ENCODE measurements around the gene XPO6.

The XPO6 gene

GRCh38 chr16:28155293-28155692, 56.5 kb downstream of the XPO6 start:
- no peak for DNase-seq (ENCODE audit: low spot score)
- TF ChIP-seq, protein P1, sequence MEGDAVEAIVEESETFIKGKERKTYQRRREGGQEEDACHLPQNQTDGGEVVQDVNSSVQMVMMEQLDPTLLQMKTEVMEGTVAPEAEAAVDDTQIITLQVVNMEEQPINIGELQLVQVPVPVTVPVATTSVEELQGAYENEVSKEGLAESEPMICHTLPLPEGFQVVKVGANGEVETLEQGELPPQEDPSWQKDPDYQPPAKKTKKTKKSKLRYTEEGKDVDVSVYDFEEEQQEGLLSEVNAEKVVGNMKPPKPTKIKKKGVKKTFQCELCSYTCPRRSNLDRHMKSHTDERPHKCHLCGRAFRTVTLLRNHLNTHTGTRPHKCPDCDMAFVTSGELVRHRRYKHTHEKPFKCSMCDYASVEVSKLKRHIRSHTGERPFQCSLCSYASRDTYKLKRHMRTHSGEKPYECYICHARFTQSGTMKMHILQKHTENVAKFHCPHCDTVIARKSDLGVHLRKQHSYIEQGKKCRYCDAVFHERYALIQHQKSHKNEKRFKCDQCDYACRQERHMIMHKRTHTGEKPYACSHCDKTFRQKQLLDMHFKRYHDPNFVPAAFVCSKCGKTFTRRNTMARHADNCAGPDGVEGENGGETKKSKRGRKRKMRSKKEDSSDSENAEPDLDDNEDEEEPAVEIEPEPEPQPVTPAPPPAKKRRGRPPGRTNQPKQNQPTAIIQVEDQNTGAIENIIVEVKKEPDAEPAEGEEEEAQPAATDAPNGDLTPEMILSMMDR (IDR thresholded peaks at IDR 0.05; ENCODE audit: borderline replicate concordance, control extremely low read depth, extremely low read depth, insufficient read depth, missing control alignments) = no peak
- in situ Hi-C loops (cut with MboI; ENCODE audit: low sequenced_read_pairs, unreplicated experiment) = no loop called here

- in situ Hi-C loops (cut with MboI; ENCODE audit: low sequenced_read_pairs, unreplicated experiment) = no loop called here
- DNase-seq (ENCODE audit: low spot score) = no peak
- TF ChIP-seq, protein P1 (IDR thresholded peaks at IDR 0.05; ENCODE audit: borderline replicate concordance, control extremely low read depth, extremely low read depth, insufficient read depth, missing control alignments) = no peak
These were observed 60.6 kb downstream of the XPO6 start for GRCh38 chr16:28151180-28151579.

DNA sequence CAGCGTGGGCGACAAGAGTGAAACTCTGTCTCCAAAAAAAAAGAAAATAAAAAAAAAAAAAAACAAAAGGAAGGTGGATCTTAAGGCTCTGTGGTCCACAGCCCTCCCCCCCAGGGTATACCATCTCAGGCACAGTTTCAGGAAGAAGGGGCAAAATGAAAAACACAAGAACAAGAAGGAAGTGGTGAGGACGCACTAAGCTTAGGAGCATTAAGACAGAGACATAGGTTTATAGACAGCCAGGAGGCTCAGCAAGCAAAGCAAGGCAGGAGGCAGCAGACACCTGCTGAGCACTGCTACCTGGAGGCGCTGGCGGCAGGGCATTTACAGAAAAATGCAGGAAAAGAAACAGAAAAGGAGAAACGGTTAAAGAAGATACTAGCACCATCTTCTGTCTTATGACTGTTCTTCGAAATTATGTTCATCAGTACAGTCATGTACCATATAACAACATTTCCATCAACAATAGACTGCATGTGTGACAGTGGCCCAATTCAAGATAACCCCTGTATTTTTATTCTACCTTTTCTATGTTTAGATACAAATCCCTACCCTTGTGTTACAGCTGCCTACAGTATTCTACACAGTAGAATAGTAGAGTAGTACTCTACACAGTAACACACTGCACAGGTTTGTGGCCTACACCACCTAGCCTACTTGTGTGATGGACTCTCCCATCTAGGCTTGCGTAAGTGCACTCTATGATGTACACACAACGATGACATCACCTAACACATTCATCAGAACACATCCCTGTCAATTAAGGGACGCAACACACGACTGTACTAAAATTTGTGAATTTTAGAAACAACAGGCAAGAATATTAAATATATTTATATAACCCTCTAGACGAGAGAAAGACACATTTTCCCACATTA, 62.5 kb downstream of the XPO6 start:
- in situ Hi-C loops (cut with MboI; ENCODE audit: low sequenced_read_pairs, unreplicated experiment) = loop anchor here (10.0 kb wide), 1 partner anchor 56 kb away; no protein-coding TSS in a partner anchor
- no peak for DNase-seq (ENCODE audit: low spot score)
- TF ChIP-seq, protein P1 (IDR thresholded peaks at IDR 0.05; ENCODE audit: borderline replicate concordance, control extremely low read depth, extremely low read depth, insufficient read depth, missing control alignments) = no peak

DNA sequence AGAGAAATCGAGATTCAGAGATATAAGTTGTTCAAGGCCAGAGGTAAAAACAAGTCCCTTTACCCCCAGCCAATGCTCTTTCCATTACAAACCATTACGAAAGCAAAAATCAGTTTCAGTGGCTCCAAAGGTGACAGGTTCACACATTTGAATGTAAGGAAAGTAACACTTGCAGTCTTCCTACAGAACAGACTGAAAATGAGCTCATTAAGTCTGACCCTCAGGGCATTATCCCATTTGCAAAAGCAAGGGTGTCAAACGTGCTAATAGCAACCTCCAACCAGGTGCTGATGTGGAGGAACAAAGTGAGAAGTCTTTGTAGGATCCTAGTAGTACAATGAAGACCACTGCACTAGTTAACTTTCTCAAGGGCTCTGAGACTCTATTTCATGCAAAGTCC, 65.2 kb downstream of the XPO6 start:
- no peak for DNase-seq (ENCODE audit: low spot score)
- in situ Hi-C loops (cut with MboI; ENCODE audit: low sequenced_read_pairs, unreplicated experiment) = loop anchor here (10.0 kb wide), 1 partner anchor 58 kb away; no protein-coding TSS in a partner anchor
- TF ChIP-seq, protein P1 (IDR thresholded peaks at IDR 0.05; ENCODE audit: borderline replicate concordance, control extremely low read depth, extremely low read depth, insufficient read depth, missing control alignments) = no peak

DNA sequence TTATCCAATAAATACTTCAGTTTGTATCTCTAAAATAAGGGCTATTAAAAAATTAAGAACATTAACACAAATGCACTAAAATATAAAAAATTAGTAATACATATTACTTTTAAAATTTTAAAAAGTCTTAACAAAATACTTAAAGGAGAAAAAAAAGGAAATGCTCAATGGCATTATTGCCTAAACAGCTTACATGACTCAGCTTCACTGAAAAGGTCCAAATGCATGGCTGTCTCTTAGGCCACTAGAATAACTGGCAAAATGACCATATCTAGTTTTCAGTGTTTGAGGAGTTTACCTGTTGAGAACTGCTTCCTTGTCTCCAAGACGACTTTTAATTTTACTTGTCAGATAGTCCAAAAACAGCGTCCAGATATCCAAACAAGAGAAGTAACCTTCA, 66.0 kb downstream of the XPO6 start:
- no peak for DNase-seq (ENCODE audit: low spot score)
- in situ Hi-C loops (cut with MboI; ENCODE audit: low sequenced_read_pairs, unreplicated experiment) = loop anchor here (10.0 kb wide), 1 partner anchor 59 kb away; no protein-coding TSS in a partner anchor
- TF ChIP-seq, protein P1 (IDR thresholded peaks at IDR 0.05; ENCODE audit: borderline replicate concordance, control extremely low read depth, extremely low read depth, insufficient read depth, missing control alignments) = no peak

GRCh38 chr16:28140788-28141618, 70.8 kb downstream of the XPO6 start:
- peak; percentile 69 for DNase-seq (ENCODE audit: low spot score)
- TF ChIP-seq, protein P1 (IDR thresholded peaks at IDR 0.05; ENCODE audit: borderline replicate concordance, control extremely low read depth, extremely low read depth, insufficient read depth, missing control alignments) = peak; percentile 4
- in situ Hi-C loops (cut with MboI; ENCODE audit: low sequenced_read_pairs, unreplicated experiment) = loop anchor here (10.0 kb wide), 1 partner anchor 64 kb away; no protein-coding TSS in a partner anchor

Measured in GM13976 (cell line).